Epithelial cell of proximal tubule (primary cell): ENCODE data around the gene CHRNA10. TPM values are rescaled to one million over a fixed set of nuclear protein-coding genes. Genes with fewer than 3 reads are reported as not detected.

Source experiments
- DNase-seq: peaks from one replicate; pipeline ENCODE4 v3.0.0-alpha.2; 2011; ENCODE audit warnings: low read depth
- H3K4me3 ChIP-seq: 2 replicates; pipeline ENCODE4 v1.5.1; 2011; ENCODE audit warnings: low read depth, mild to moderate bottlenecking, low read length
- total RNA-seq: library from RNA; depleted of rRNA; stranded (reverse); fragments of >200 nt; gene quantifications from 2 replicates; pipeline ENCODE4 v1.2.3, GENCODE V29; 2015
- TF ChIP-seq, protein P1 (sequence below): conservative IDR thresholded peaks from 2 replicates; pipeline ENCODE4 v1.5.1; 2012; ENCODE audit warnings: low read depth, mild to moderate bottlenecking, low read length

CHRNA10 gene
- total RNA-seq, 1 donor from 2014 or later: 0.23 TPM

DNA sequence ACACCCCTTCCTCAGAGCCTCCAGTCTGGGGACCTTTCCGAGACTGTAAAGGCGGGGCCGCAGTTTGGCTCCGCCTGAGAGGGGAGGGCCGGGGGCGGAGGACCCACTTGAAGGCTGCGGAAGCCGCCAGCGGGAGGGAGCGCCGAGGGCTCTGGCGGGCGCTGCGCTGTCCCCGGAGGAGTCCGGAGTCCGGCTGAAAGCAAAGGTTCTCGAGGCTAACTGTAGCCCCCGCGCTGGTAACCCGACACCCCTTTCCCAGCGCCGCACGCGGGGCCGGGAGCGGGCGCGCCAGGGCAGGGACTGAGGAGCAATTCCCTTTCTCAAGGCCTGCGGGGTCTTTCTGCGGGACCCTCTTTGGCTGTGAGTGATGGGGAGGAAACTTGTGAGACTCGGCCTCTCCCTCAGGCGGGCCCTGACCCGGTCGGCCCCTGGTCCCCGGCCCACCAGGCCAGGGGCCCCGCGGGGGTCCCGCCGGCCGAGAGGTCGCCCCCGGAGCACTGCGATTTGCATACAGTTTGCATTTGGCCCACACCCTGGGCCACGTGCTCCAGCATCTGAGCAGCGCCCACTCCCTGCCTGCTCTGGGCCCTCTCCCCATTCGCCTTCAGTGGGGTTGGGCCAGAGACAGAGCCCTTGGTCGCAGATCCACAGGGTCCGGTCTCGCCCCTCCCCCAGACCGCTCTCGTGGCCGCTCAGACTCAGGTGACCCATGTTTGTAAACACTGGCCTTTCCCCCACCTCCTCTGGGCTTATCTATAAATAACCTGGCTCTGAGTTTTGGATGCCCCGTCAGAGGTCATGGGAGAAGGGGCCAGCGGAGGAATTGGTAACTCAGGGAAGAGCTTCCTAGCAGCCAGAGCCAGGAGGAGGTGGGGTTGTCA is 28.9 kb downstream of the CHRNA10 start:
- TF ChIP-seq, protein P1, sequence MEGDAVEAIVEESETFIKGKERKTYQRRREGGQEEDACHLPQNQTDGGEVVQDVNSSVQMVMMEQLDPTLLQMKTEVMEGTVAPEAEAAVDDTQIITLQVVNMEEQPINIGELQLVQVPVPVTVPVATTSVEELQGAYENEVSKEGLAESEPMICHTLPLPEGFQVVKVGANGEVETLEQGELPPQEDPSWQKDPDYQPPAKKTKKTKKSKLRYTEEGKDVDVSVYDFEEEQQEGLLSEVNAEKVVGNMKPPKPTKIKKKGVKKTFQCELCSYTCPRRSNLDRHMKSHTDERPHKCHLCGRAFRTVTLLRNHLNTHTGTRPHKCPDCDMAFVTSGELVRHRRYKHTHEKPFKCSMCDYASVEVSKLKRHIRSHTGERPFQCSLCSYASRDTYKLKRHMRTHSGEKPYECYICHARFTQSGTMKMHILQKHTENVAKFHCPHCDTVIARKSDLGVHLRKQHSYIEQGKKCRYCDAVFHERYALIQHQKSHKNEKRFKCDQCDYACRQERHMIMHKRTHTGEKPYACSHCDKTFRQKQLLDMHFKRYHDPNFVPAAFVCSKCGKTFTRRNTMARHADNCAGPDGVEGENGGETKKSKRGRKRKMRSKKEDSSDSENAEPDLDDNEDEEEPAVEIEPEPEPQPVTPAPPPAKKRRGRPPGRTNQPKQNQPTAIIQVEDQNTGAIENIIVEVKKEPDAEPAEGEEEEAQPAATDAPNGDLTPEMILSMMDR: no peak
- DNase-seq: no peak
- peak overlapping the region; percentile 62 for H3K4me3 ChIP-seq

DNA sequence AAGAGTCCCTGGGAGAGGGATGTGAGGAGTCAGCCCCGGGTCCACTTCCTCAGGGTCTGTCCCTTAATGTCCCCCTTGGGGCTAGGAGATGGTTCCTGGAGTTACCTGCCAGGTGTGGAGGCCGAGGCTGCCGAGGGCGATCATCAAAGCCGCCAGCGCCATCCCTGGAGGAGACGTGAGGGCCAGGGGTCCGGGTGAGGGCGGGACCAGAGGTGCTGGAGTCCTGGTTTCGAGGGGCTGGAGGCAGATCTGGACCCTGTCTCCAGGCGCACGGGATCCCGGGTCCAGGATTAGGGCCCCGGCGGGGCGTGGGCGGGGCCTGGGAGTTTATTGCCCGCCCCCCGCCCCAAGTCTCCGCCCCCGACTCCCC is 29.5 kb downstream of the CHRNA10 start, which contains the start of gene ART5:
ART5 (minus strand) TSS at position 292 of the 370 bp plus-strand sequence; CDS start at position 162, 130 bp downstream.
- H3K4me3 ChIP-seq: peak within 1 kb of the TSS; percentile 62
- TF ChIP-seq, protein P1: no peak
- no peak for DNase-seq

DNA sequence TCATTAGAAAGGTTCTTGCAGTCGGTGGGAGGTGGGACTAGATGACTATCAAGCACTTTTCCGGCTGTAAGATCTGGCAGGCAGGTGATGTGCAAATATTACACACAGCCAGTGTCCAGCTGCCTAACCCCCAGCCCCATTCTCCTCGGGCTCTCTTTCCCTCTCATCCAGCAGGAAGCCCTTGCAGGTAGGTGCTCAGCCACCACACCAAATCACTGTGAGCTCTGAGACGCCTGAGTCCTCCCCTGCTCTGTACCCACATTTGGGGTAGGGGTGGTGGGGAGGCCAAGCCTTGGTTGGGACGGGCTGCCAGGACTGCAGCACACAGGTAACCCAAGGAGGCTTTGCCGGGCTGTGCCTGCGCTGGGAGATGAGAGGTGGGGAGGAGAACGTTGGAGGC is 30.0 kb downstream of the CHRNA10 start:
- H3K4me3 ChIP-seq: no peak overlapping the region
- TF ChIP-seq, protein P1: no peak
- no peak for DNase-seq

DNA sequence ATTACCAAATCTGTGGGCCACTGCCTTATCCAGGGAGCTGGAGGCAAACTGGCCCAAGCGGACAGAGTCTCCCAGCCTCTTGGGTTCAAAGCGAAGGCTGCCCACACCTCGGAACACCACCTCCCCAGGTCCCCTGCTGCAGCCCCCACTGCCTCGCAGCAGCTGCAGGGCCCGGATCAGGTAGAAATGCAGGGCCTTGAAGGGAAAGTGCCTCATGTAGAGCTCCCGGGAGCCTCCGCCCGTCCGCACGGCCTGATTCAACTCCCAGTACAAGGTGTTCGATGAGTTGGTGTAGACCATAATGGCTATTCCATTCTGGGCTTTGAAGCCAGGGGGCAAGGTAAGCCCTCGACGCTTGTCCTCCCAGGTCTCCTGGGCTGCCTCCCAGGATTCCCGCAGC is 31.3 kb downstream of the CHRNA10 start:
- DNase-seq: no peak
- H3K4me3 ChIP-seq: no peak overlapping the region
- TF ChIP-seq, protein P1: no peak

DNA sequence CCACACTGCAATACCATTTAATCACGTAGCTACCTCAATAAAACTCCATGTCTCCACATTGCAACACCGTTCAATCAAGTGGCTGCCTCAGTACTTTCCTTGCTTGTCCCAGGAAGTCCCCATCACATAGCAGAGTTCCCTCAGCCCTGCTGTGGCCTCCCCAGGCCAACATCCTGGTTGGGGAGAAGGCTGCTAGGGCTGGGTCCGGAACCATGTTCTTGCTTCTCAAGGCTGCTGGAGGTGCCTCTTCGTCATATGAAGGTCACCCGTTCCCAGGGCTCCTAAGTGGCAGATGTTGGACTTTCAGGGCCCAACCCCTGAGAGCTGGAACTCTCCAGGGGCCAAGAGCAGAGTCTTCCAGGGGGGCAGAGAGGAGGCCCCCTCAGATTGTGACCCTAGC is 32.7 kb downstream of the CHRNA10 start:
- DNase-seq: no peak
- no peak overlapping the region for H3K4me3 ChIP-seq
- TF ChIP-seq, protein P1: no peak

DNA sequence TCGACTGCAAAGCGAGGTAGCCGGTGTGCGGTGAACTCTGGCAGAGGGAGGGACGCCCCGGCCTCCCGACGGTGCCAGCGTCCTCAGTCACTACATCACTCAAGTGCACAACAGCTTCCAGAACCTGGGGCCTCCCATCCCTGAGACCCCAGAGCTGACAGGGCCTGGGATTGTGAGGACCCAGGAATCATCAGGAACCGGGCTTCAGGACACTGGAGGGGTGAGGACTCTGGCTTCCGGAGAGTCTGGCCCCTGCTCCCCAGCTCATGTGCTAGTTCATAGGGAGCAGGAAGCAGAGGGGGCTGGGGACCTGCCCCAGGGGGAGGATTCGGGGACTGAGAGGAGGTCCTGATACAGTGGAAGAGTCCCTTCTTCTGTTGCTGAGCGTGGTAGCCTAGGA is 34.0 kb downstream of the CHRNA10 start:
- DNase-seq: no peak
- TF ChIP-seq, protein P1: no peak
- H3K4me3 ChIP-seq: no peak overlapping the region
